PC-9 (cell line): ENCODE measurements around the gene SLC39A8.

Experiments used
- EZH2 ChIP-seq: fragments of 200-600 bp; sonication (generic); IDR thresholded peaks from 2 replicates; pipeline ENCODE4 v1.8.0; 2017; ENCODE audit warnings: antibody characterized with exemption, low read depth
- TF ChIP-seq, protein P1 (sequence below): fragments of 200-600 bp; sonication (generic); conservative IDR thresholded peaks from 2 replicates; pipeline ENCODE4 v1.6.1; 2017; ENCODE audit warnings: mixed run types, antibody characterized with exemption, mild to moderate bottlenecking, moderate library complexity

DNA sequence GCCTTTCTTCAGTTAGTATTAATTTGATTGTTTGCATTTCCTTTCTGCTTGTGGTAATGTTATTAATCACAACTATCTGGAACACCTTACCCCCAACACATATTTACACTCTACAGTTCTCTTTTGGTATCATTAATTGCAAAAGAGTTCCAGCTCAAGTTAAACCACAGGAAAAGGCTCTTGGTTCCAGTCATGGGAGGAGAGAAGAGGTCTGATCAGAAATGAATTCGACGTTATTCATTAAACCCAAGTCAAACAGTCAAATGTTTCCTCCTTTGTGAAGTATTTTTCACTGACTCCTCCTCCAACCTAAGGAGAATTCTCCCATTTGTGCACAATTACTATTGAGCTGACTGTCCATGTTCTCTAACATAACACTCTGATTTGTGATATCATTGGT is 91.4 kb downstream of the SLC39A8 start:
- TF ChIP-seq, protein P1, sequence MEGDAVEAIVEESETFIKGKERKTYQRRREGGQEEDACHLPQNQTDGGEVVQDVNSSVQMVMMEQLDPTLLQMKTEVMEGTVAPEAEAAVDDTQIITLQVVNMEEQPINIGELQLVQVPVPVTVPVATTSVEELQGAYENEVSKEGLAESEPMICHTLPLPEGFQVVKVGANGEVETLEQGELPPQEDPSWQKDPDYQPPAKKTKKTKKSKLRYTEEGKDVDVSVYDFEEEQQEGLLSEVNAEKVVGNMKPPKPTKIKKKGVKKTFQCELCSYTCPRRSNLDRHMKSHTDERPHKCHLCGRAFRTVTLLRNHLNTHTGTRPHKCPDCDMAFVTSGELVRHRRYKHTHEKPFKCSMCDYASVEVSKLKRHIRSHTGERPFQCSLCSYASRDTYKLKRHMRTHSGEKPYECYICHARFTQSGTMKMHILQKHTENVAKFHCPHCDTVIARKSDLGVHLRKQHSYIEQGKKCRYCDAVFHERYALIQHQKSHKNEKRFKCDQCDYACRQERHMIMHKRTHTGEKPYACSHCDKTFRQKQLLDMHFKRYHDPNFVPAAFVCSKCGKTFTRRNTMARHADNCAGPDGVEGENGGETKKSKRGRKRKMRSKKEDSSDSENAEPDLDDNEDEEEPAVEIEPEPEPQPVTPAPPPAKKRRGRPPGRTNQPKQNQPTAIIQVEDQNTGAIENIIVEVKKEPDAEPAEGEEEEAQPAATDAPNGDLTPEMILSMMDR = no peak
- TF ChIP-seq EZH2 = no peak
